HG02852 (cell line): ENCODE results near the gene TJP2.

Source experiments
- ATAC-seq: cut with Tn5 transposase; IDR thresholded peaks from one replicate; pipeline ENCODE4 v1.9.1; 2021; ENCODE audit warnings: mild to moderate bottlenecking, moderate library complexity; ENCODE audit not compliant: unreplicated experiment

Gene TJP2

DNA sequence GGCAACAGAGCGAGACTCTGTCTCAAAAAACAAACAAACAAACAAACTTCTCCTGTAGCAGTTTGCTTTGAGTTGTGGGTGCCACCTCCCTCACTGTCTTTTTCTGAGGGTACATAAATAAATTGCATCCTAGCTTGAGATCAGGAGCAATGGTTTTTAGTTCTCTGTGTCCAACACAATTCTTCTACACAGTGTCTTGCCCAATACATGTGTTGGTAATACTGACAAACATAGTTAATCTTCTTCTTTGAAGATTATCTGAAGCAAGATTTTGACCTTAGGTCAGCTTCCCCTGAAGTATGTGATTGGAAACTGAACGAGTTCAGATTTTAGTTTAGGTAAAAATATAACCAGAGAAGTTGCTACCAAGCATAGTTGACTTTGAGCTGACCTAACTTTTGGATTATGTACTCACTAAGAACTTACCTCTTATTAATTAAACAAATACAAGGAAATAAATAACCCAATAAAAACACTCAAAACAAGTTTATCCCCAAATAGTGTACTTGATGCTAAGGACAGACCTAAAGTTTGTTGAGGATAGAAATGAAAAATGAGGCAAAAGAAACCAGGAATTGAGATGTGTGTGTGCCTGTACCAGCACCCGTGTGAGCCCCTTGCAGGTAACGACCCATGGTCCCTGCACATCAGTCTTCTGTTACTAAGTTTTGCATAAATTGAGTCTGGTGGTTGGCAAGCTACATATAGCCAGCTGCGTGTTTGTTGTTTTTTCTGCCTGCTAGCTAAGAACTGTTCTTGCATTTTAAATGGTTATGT is 16.2 kb downstream of the TJP2 start:
- ATAC-seq: peak; percentile 84

DNA sequence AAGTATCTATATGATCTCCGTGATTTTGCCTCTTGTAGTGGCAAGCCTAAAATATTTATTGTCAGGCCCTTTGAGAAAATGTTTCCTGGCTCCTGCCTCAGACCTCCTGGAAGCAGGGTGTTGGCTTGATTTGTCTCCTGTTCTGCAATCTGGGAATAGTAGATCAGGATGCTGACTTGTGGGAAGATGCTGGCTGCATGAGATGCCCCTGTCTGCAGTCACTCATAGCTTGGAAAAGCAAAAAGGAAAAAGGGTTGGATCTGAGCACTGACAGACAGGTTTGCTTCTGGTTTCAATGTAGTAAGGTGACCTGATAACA is 16.7 kb downstream of the TJP2 start:
- ATAC-seq: no peak

DNA sequence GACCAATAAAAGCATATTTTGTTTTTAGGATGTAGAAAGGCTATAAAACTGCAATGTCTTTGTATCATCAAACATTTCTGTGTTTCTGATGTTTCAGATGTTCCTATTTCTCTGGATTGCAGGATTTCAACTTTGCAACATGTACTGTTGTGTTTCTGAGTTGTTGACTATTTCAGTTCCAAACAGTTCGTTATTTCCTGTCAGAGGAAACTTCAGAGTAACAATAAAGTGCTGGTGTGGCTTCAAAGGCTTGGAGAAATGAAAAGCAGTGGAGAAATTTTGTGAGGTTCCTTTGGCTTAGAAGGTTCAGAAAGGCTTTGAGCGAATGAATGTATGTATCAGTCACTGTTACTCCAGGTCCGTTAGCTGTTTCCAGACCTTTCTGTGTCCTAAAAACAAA is 17.2 kb downstream of the TJP2 start:
- ATAC-seq: no peak

DNA sequence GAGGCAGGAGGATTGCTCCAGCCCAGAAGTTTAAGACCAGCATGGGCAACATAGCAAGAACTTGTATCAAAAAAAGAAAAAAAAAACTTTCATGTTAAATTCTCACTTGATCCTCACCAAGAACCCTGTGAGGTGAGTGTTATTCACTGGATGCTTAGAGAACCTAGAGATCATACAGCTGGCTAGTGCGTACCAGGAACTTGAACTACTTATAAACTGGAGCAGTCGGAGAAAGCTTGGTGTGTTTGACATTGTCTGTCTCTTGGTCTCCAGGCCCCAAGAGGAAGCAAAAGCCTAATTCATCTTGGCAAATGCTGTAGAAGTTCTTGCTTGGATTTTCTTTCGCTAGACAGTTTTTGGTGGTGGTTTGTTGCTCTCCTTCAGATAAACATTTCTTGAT is 18.1 kb downstream of the TJP2 start:
- ATAC-seq: no peak

DNA sequence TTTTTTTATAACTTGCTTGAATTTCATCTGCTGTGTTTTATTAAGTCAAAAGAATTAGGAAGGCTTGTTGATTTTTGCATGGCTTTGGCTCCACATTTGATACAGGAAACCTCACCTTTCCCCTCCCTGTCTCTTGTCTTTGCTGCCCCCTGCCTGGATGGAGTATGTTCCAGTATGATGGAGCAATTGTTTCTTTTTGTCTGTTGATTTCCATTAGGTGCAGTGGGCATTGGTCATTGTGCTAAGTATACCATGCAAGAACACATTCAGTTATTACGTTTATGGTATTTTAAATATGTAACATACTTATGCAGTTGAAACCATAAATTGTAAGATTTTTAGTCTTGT is 19.6 kb downstream of the TJP2 start:
- no peak for ATAC-seq

DNA sequence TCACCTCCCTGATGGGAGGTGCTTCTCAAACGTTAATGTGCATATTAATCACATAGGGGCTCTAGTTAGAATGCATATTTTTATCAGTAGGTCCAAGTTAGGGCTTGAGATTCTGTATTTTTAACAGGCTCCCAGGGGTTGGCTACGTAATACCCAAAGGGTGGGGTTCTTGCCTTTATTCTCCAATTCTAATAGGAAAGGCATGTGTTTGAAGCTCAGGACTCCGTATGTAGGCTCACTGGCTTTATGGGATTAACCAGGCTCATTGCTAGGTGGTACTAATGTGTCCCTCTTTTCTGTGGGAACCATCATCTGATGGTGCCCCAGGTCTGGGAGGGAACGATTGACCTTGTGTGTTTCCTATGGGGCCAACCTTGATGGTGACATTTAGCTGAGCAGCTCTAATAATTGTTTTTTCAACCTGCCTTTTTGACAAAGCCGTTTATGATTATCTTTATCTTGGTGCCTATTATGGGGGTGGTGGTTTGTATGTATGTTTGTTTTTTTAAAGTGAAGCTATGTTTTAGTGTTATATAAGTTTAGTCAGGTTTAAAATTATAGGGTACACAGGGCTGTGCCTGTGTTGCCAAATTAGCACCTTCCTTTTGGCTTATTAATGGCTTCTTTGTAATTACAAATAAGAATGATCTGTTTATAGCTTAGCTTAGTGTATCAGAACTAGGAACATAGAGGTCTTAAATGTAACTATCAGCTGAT is 20.8 kb downstream of the TJP2 start:
- ATAC-seq: no peak

DNA sequence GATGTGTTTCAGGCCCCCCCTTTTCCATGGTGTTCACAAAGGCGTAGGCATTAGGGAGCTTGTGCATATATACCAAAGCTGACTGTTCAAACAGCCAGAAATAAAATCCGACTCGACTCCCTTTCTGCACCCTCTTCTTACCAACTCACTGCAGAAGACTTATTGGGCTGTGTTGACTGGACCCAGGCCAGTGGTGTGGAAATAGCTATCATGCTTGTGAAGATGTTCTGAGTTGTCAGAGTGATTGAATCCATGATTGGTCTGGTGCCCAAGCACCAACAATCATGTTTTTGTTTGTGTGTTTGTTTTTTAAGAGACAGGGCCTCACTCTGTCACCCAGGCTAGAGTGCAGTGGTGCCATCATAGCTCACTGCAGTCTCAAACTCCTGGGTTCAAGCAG is 21.6 kb downstream of the TJP2 start:
- ATAC-seq: no peak

DNA sequence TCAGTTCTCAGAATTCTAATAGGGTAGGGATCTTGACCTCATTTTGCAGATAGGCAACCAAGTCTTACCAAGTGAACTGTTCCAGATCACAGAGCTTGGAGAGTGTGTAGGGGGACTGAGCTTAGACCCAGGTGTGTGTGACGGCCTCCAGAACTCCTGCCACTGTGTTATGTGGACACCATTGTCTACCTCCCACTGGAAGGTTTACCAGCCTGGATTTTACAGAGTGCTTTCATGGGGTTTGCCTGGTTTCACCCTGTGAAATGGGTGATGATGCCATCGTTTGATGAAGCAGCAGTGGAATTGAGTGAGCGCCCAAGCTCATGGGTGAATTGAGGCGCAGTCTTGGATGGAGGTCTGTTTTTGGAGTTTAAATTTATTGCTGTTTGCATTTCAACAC is 23.6 kb downstream of the TJP2 start:
- no peak for ATAC-seq

DNA sequence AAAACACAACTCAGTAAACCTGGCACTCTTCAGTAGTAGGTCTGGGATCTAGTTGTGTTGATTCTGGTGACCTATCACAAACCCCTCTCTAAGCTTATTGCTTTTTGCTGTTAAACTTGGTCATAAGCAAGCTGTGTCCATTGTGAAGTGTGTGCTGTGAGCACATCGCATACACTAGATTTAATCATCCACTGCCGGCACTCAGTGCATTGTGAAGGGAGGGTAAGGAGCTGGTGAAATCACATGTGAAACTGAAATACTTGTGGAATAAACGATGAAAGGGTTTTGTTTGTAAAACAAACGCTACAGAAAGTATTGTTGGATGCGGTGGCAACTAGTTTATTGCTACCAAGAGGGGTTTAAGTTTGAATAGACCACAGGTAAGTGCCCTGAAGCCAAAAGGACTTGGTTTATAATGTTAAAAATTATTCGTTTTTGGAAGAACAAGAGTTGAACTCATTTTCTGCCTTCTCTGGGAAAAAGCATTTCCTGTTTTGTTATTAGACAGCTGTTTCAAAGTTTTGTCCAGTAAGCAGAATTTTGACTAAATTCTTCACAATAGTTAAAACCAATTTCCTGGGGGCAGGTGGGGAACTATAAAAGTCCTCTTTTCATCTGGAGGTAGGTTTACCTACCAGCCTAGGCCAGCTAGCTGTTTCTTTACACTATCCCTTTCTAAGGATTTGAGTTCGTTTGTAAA is 24.6 kb downstream of the TJP2 start:
- ATAC-seq: no peak

DNA sequence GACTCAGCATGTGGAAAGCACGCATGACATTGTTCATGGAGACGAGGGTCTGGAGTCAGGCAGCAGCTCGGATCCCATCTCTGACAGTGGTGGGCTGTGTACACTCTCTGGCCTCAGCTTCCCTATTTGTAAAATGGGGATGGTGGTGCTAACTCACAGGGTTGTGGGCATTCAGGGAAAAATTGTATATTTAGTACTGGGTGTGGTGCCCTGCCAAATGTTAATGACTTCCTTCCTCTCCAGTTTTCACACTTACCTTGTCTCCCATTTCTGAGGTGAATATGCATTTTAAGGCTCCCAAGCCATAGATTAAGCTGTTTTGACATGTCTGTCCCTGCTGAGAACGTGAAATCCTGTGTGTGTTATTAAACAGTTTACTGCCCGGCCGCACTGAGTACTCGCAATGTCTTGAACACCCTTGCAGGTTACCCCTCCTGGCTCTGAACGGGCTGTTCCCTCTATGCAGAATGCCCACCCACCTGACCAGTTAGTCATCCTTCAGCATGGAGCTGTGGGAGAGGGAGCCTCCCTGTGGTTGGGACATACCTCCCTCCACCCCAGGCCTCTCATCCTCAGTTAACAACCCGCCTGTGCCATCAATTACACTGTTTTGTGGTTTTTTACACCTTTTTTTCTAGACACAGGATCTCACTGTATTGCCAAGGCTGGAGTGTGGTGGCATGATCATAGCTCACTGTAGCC is 25.8 kb downstream of the TJP2 start:
- no peak for ATAC-seq

DNA sequence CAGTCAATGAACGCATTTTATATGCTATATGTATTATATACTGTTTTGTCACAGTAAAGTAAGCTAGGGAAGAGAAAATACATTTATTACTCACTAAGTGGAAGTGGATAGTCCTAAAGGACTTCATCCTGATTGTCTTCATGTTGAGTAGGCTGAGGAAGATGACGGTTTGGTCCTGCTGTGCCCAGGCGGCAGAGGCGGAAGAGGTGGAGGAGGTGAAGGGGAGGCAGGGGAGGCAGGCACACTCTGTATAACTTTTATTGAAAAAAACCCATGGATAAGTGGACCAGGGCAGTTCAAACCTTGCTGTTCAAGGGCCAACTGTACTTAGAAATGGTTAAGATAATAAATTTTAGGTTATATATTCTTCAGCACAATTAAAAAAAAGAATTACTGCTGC is 28.5 kb downstream of the TJP2 start:
- no peak for ATAC-seq

DNA sequence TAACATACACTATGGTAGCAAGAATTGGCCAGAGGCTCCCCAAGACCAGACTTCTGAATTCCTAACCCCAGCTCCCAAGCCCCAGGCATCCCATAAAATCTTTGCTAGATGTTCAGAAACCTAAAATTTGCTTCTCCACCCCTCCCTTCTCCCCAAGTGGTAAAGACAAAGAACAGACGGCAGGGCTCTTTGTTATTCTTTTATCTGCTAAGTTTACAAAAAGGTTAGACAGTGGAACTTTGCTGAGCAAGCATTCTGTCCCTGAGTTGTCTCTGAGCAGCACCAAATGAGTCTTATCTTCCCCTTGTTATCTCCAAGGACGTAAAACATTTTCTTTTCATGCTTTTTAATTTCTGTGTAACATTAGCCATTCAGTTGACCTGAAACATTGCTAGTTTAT is 30.2 kb downstream of the TJP2 start:
- no peak for ATAC-seq

DNA sequence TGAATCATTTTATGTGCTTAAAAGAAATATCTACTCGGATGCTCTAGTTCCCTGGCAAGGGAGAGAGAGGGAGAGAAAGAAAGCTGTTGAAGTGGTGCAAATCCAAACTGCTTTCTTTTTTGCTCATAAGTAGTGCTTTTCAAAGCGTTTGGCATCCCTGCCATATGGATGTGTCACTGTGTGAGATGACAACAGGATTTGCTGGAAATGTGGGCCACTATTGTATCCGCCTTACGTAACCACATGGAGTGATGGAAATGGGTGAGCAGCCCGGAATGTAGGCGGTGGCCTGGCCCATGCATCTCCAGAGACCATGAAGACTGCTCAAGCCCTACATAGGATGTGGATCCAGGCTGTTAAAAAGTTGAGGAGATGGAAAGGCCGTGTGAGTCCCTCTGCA is 30.8 kb downstream of the TJP2 start:
- no peak for ATAC-seq

DNA sequence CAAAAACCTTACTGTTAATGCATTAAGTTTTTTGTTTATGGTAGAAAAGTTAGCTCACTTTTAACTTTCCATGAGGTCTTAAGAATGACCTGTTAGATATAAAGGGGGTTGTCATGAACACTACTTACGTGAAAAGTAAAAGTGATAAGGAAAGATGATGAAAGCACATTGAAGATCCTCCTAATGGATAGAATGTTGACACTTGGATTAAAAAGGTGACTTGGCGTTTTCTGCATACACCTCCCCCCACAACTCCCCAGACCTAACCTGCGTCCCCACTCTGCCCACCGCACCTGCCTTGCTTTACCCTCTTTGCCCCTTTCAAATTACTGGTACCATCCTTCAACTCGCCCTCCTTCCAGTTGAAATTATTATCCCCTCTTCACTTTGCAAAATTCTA is 32.0 kb downstream of the TJP2 start:
- no peak for ATAC-seq

DNA sequence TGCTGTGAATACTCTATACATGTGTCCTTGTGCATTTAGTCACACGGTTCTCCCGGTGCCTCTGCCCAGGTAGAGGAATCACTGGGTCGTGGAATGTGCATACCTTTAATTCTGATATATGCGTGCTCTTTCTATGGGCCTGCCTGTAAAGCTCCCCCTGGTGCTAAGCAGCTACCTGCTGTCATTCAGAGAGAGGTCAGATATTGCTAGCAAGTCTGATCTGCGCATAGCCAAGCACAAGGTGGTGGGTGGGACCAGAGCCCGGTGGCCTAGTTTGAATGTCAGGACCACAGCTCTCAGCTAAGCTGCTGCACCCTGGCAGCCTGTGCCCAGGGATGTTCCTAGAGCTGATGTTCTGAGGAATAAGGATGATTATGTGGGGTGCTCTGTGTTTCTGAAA is 33.4 kb downstream of the TJP2 start:
- ATAC-seq: no peak

DNA sequence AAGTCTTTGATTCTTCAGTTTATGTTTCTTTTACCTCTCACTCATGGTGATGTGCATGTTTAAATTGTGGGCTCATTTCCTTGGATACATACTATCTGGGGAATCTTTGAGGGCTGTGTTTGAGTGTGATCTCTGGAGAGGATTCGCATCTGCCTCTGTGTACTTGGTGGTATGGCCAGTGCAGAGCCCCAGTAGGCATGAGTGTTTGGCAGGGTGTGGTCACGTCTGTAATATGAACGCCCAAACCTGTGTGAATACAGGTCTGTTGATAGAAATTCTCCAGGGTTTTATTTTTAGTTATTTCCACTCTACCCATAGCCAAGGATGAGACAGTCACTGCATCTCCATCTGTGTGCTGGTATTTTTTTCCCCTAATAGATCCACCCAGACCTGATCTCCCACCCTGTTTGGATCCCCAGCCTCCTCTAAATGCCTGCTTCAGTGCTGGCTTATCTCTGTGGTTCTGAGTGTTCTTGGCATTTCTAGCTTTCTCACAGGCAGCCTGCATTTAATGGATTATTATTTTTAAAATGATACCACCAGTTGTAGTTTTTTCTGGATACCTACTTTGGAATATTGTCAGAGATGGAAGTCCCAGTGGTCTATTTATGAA is 37.5 kb downstream of the TJP2 start:
- no peak for ATAC-seq

DNA sequence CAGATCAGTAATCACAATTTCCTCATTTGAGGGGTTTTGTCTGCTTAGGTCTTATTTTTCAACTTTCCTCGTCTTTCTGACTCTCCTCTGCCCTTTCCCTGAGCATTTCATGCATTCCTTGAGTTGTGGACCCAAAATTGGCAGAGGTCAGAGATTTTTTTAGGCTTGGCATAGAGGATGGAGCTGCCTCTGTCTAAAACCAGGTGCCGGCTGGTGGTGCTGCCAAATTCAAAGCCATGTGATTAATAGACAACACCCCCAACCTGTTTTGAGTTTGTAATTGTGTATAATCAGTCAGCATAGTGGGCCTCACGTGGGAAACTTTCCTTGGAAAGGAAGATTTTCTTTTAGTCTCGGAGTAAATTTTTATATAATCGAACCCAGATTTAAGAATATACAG is 39.6 kb downstream of the TJP2 start:
- ATAC-seq: no peak

DNA sequence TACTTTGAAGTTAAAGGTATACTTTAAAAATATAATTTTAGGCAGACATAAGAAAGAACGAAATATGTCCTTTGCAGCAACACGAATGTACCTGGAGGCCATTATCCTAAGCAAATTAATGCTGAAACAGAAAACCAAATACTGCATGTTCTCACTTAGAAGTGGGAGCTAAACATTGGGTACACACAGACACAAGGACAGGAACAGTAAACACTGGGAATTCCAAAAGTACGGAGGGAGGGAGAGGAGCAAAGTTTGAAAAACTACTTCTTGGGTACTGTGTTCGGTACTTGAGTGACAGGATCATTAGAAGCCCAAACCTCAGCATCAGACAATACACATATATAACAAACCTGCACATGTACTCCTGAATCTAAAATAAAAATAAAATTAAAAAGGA is 40.9 kb downstream of the TJP2 start:
- ATAC-seq: no peak

DNA sequence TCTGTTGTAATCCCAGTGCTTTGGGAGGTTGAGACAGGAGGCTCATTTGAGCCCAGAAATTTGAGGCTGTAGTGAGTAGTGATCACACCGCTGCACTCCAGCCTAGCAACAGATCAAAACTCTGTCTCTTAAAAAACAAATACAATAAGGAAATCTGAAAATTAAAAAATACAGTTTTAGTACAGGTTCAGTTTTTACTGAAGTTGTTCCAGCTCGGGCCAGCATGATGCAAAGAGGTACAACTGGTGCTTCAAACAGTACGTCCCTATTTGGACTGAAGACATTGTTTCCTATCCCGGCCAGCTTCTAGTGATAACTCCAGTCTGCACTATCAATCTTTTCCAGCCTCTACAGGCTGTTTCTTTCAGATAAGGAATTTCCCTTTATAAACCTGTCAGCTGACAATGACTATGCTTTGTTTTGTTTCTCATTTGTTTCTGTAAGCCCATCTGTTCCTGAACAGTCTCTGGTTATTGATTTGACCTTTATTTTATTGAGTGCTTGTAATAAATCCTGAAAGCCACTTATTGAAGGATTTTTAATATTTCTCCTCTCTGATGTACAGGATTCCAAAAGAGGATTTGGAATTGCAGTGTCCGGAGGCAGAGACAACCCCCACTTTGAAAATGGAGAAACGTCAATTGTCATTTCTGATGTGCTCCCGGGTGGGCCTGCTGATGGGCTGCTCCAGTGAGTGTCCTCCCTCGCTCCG is 41.9 kb downstream of the TJP2 start:
- ATAC-seq: no peak

DNA sequence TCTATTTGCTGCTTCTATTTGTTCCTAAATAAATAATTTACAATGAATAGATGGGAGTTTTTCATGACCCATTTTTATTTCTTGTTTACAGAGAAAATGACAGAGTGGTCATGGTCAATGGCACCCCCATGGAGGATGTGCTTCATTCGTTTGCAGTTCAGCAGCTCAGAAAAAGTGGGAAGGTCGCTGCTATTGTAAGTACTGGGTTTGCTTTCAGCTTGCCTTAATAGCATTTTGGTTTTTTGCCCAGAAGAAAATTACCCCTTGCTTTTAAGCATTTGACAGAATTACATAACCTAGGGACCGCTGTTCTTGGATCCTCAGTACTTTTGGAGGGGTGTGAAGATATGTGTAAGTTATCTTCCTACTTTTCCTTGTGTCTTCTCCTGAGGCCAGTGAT is 44.1 kb downstream of the TJP2 start:
- ATAC-seq: no peak

DNA sequence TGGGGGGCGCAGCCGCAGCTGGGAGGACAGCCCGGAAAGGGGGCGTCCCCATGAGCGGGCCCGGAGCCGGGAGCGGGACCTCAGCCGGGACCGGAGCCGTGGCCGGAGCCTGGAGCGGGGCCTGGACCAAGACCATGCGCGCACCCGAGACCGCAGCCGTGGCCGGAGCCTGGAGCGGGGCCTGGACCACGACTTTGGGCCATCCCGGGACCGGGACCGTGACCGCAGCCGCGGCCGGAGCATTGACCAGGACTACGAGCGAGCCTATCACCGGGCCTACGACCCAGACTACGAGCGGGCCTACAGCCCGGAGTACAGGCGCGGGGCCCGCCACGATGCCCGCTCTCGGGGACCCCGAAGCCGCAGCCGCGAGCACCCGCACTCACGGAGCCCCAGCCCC is 47.0 kb downstream of the TJP2 start:
- no peak for ATAC-seq
